ENCODE data around the gene PCGF3. TPM values are rescaled to one million over a fixed set of nuclear protein-coding genes. Genes with fewer than 3 reads are reported as not detected.

The PCGF3 gene
- total RNA-seq, 1 donor from 2014 or later, result 124 TPM

GRCh38 chr4:819401-820229 is 114.0 kb downstream of the PCGF3 start:
- TF ChIP-seq, protein P1, sequence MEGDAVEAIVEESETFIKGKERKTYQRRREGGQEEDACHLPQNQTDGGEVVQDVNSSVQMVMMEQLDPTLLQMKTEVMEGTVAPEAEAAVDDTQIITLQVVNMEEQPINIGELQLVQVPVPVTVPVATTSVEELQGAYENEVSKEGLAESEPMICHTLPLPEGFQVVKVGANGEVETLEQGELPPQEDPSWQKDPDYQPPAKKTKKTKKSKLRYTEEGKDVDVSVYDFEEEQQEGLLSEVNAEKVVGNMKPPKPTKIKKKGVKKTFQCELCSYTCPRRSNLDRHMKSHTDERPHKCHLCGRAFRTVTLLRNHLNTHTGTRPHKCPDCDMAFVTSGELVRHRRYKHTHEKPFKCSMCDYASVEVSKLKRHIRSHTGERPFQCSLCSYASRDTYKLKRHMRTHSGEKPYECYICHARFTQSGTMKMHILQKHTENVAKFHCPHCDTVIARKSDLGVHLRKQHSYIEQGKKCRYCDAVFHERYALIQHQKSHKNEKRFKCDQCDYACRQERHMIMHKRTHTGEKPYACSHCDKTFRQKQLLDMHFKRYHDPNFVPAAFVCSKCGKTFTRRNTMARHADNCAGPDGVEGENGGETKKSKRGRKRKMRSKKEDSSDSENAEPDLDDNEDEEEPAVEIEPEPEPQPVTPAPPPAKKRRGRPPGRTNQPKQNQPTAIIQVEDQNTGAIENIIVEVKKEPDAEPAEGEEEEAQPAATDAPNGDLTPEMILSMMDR (IDR thresholded peaks at IDR 0.05), result no peak
- Histone ChIP-seq H3K27ac (no peak overlapping the region), H3K9me3 (no peaks in the 10 kb centered on the region), H3K4me1 (no peaks in the 10 kb centered on the region), H3K36me3 (no peaks in the 10 kb centered on the region), H3K4me3 (no peak overlapping the region), H3K27me3 (peaks cover 8% of the 10 kb centered on the region)
- peak in 1 of 2 donors; percentile 39 for DNase-seq (ENCODE audit: low spot score in 2 of 2)
- intact Hi-C loops (cut with DNase I), result no loop called here

Other genes starting within 250 kb of the PCGF3 start
- gene ZNF721, start 206.7 kb upstream of the PCGF3 start, total RNA-seq, result 40.7 TPM
- 41.9 TPM for gene PIGG, start 206.6 kb upstream of the PCGF3 start, total RNA-seq
- not detected for gene TMEM271, start 129.5 kb upstream of the PCGF3 start, total RNA-seq
- not detected for gene PDE6B, start 80.3 kb upstream of the PCGF3 start, total RNA-seq
- not detected for gene ATP5ME, start 31.6 kb upstream of the PCGF3 start, total RNA-seq
- 1.1 TPM for gene MYL5, start 31.3 kb upstream of the PCGF3 start, total RNA-seq
- 17.7 TPM for gene SLC49A3, start 16.7 kb upstream of the PCGF3 start, total RNA-seq
- gene CPLX1, start 120.3 kb downstream of the PCGF3 start, total RNA-seq, result 1.1 TPM
- 87.3 TPM for gene GAK, start 226.5 kb downstream of the PCGF3 start, total RNA-seq
- gene TMEM175, start 226.6 kb downstream of the PCGF3 start, total RNA-seq, result 41.2 TPM

All from ascending aorta (tissue), 2 donors.